SK-N-MC (cell line): ENCODE measurements around the gene C1orf115.

Source experiments
- DNase-seq: peaks from one replicate; pipeline ENCODE4 v3.0.0-alpha.2; 2011; ENCODE audit warnings: low read depth, low spot score
- H3K27ac ChIP-seq: fragments of 200-600 bp; sonication (generic); 2 replicates; pipeline ENCODE4 v1.5.1; 2016; ENCODE audit warnings: mixed run types
- H3K36me3 ChIP-seq: fragments of 200-600 bp; sonication (generic); 2 replicates; pipeline ENCODE4 v1.6.1; 2017; ENCODE audit warnings: antibody characterized with exemption, low read length, mixed read lengths; ENCODE audit not compliant: insufficient read depth
- H3K4me3 ChIP-seq: fragments of 200-600 bp; sonication (generic); 2 replicates; pipeline ENCODE4 v1.5.1; 2016
- H3K9ac ChIP-seq: fragments of 200-600 bp; sonication (generic); 2 replicates; pipeline ENCODE4 v1.8.0; 2017; ENCODE audit warnings: mixed run types, mixed read lengths; ENCODE audit not compliant: insufficient read length
- H3K9me3 ChIP-seq: fragments of 200-600 bp; sonication (generic); 2 replicates; pipeline ENCODE4 v1.6.1; 2017; ENCODE audit warnings: low read depth, mild to moderate bottlenecking, antibody characterized with exemption, low read length, moderate library complexity, mixed read lengths
- EZH2 ChIP-seq: fragments of 200-600 bp; sonication (generic); IDR thresholded peaks from one replicate; pipeline ENCODE4 v1.6.1; 2017; ENCODE audit warnings: antibody characterized with exemption
- FOXP2 ChIP-seq: optimal IDR thresholded peaks from 2 replicates; pipeline ENCODE3; 2011; ENCODE audit warnings: mild to moderate bottlenecking, moderate library complexity; ENCODE audit not compliant: insufficient read depth; ENCODE audit errors: extremely low read length, control extremely low read depth
- POLR2AphosphoS5 ChIP-seq: IDR thresholded peaks from 2 replicates; pipeline ENCODE4 v1.6.1; 2012; ENCODE audit warnings: mild to moderate bottlenecking, low read depth, low read length, borderline replicate concordance

Gene C1orf115

DNA sequence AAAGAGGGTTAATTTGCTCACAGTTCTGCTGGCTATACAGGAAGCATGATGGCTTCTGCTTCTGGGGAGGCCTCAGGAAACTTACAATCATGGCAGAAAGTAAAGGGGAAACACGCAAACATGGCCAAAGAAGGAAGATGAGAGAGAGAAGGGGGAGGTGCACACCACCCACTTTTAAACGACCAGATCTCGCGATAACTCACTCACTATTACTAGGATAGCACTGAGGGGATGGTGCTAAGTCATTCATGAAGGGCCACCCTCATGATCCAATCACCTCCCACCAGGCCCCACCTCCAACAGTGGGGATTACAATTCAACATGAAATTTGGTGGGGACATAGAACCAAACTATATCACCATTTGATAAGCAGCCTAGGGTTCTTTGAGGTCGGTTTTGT lies 2.4 kb upstream of the C1orf115 start:
- DNase-seq = no peak
- no peaks in the 10 kb centered on the region for H3K36me3 ChIP-seq
- H3K4me3 ChIP-seq = no peak overlapping the region
- no peak overlapping the region for H3K27ac ChIP-seq
- H3K9me3 ChIP-seq = no peaks in the 10 kb centered on the region
- no peak for TF ChIP-seq EZH2
- no peak for TF ChIP-seq POLR2AphosphoS5
- TF ChIP-seq FOXP2 = no peak
- H3K9ac ChIP-seq = no peak overlapping the region

- Histone ChIP-seq H3K9me3 (no peaks in the 10 kb centered on the region), H3K4me3 (peak overlapping the region; percentile 72), H3K27ac (no peak overlapping the region), H3K9ac (no peak overlapping the region), H3K36me3 (no peaks in the 10 kb centered on the region)
- no peak for TF ChIP-seq POLR2AphosphoS5
- no peak for TF ChIP-seq FOXP2
- no peak for TF ChIP-seq EZH2
- no peak for DNase-seq
Measured at GRCh38 chr1:220689666-220690065, 497 bp upstream of the C1orf115 start.

GRCh38 chr1:220691053-220691684 lies 1.0 kb downstream of the C1orf115 start:
- H3K36me3 ChIP-seq = no peaks in the 10 kb centered on the region
- no peak overlapping the region for H3K4me3 ChIP-seq
- DNase-seq = no peak
- H3K9me3 ChIP-seq = no peaks in the 10 kb centered on the region
- no peak for TF ChIP-seq POLR2AphosphoS5
- no peak for TF ChIP-seq EZH2
- TF ChIP-seq FOXP2 = no peak
- no peak overlapping the region for H3K27ac ChIP-seq
- no peak overlapping the region for H3K9ac ChIP-seq

- no peak overlapping the region for H3K9ac ChIP-seq
- H3K36me3 ChIP-seq = no peaks in the 10 kb centered on the region
- no peaks in the 10 kb centered on the region for H3K9me3 ChIP-seq
- TF ChIP-seq FOXP2 = no peak
- no peak for TF ChIP-seq POLR2AphosphoS5
- TF ChIP-seq EZH2 = no peak
- DNase-seq = no peak
- H3K27ac ChIP-seq = no peak overlapping the region
- H3K4me3 ChIP-seq = no peak overlapping the region
Measured at GRCh38 chr1:220692436-220693228, 2.5 kb downstream of the C1orf115 start.

DNA sequence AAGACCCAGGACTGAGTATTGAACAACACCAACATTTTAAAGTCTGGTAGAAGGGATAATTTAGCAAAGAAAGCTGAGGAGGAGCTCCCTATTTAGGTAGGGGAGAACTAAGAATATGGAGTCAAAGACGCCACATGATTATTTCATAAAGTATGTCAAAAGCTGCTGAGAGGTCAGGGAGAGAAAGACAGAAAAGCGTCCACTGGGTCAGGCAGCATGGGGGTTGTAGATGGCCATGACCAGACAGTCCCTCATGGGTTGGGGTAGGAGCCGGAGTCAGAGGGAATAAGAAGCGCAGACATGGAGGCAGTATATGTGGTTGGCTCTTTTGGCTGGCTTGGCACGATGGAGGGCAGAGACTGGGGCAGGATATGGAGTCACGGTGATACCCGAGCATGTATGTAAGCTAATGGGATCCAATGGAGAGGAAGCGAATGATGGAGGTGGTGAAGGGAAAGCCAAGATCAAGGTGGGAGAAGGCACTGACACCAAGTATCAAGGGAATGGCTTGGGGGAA lies 4.8 kb downstream of the C1orf115 start:
- TF ChIP-seq POLR2AphosphoS5 = no peak
- TF ChIP-seq EZH2 = no peak
- TF ChIP-seq FOXP2 = no peak
- Histone ChIP-seq H3K4me3 (no peak overlapping the region), H3K9ac (no peak overlapping the region), H3K9me3 (no peaks in the 10 kb centered on the region), H3K27ac (no peak overlapping the region), H3K36me3 (no peaks in the 10 kb centered on the region)
- no peak for DNase-seq

- H3K9ac ChIP-seq = no peak overlapping the region
- no peak overlapping the region for H3K27ac ChIP-seq
- H3K9me3 ChIP-seq = no peaks in the 10 kb centered on the region
- H3K36me3 ChIP-seq = no peaks in the 10 kb centered on the region
- no peak overlapping the region for H3K4me3 ChIP-seq
- no peak for DNase-seq
- TF ChIP-seq FOXP2 (no peak), EZH2 (no peak), POLR2AphosphoS5 (no peak)
Measured at GRCh38 chr1:220695426-220695825, 5.3 kb downstream of the C1orf115 start.

DNA sequence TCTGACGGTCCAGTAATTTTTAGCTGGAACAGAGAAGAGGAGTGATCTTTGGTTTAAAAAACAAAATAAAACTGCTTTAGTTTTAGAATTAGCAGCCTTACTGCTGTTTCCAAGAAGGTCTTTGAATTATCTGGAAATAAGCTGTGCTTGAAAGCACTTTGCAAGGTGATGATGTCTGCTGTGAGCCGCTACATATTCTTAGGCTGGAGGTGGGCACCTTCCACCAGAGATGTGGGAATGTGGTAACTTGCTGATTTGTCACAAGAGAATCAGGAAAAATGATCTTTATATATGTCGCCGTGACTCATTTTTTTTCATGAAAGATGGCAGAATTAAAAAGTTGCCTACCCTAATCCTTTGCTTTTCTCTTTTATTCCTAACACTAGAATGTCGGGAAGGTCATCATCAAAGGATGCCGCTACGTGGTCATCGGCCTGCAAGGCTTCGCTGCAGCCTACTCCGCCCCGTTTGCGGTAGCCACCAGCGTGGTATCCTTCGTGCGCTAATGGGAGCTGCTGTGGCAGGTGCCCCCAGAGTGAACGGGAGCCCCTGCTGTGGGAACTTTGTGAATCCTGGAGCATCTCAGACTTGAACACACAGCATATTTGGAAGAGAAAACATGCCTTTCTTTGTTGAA lies 6.2 kb downstream of the C1orf115 start:
- no peak overlapping the region for H3K27ac ChIP-seq
- H3K9me3 ChIP-seq = no peaks in the 10 kb centered on the region
- no peak overlapping the region for H3K9ac ChIP-seq
- no peak overlapping the region for H3K4me3 ChIP-seq
- TF ChIP-seq FOXP2 (no peak), POLR2AphosphoS5 (no peak), EZH2 (no peak)
- no peak for DNase-seq
- H3K36me3 ChIP-seq = no peaks in the 10 kb centered on the region

DNA sequence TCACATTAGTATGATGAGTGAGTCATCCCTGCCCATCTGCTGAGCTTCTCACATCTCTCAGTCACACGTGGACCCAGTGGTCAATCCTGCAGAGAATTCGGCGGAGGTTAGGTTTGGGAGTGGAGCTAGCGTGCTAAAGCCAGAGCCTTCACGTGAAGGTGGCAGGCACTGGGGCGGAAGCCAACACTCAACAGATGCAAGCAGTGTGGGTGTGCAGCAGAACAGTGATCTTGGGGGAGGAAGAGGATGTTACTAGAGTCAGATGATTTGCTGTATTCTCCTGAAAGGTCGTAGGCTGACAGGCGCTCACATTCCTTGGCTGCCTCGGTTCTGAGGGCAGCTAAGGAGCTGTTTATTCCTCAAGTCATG lies 6.7 kb downstream of the C1orf115 start:
- H3K9ac ChIP-seq = no peak overlapping the region
- H3K4me3 ChIP-seq = no peak overlapping the region
- no peak overlapping the region for H3K27ac ChIP-seq
- H3K36me3 ChIP-seq = no peaks in the 10 kb centered on the region
- H3K9me3 ChIP-seq = no peaks in the 10 kb centered on the region
- no peak for TF ChIP-seq POLR2AphosphoS5
- TF ChIP-seq FOXP2 = no peak
- no peak for TF ChIP-seq EZH2
- DNase-seq = no peak
